Measurements from ENCODE around the gene GULP1. TPM values are rescaled to one million over a fixed set of nuclear protein-coding genes. Genes with fewer than 3 reads are reported as not detected.

GULP1 gene
- total and polyA plus RNA-seq, 11 donors = 1.1 to 8.3 (median 4.7) TPM

- H3K4me3 ChIP-seq = no peak overlapping the region
- ATAC-seq (no peak), DNase-seq (no peak)
- no peak for TF ChIP-seq POLR2A (IDR thresholded peaks at IDR 0.05)
- no peak for TF ChIP-seq CTCF (IDR thresholded peaks at IDR 0.05)
- 85 to 96% (median 86%) methylated on average over 3 of the region's 3 CpGs for WGBS, 4 donors
- no peaks in the 10 kb centered on the region for H3K36me3 ChIP-seq
- peaks cover 0 to 3% (median 0%) of the 10 kb centered on the region in 12 donors for H3K4me1 ChIP-seq
- intact Hi-C loops (cut with DNase I) = loop anchor here in 5 of 10 donors (5.0 to 10.0 kb wide), 2 partner anchors 75 to 782 kb away; partner anchors contain the start of gene GULP1 (in 4 of the 5)
- H3K27me3 ChIP-seq = no peaks in the 10 kb centered on the region
- no peaks in the 10 kb centered on the region for H3K9me3 ChIP-seq
- H3K27ac ChIP-seq = no peak overlapping the region
These were observed 75.5 kb downstream of the GULP1 start for GRCh38 chr2:188367164-188367563.

DNA sequence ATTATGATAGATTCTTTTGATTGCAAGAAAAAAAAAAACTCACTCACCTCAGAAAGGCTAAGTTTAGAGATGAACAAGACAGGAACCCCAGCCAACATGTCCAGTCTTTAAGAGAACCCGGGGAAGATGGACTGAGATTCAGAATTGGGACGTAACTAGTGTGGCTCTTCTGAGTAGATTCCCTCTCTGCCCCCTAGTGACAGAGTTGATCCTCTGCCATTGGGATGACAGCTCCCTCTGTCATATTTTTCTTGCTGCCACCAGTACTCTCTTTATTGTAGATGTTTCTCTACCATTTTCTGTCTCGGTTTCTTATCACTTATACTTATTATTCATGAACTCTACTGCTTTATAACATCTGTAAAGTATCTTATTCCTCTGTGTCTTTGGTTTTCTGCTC is 77.7 kb downstream of the GULP1 start:
- Histone ChIP-seq H3K4me1 (peaks cover 0 to 3% (median 0%) of the 10 kb centered on the region in 12 donors), H3K36me3 (no peaks in the 10 kb centered on the region), H3K9me3 (no peaks in the 10 kb centered on the region), H3K4me3 (no peak overlapping the region), H3K27ac (no peak overlapping the region), H3K27me3 (no peaks in the 10 kb centered on the region)
- intact Hi-C loops (cut with DNase I) = loop anchor here in 6 of 10 donors (2.0 to 10.0 kb wide), 3 partner anchors 77 to 785 kb away; partner anchors contain the start of gene GULP1 (in 4 of the 6)
- 14 to 21% (median 16%) methylated on average over 3 of the region's 3 CpGs for WGBS, 4 donors
- peak in 3 of 5 donors; percentile 26 to 31 (median 27) for DNase-seq
- TF ChIP-seq CTCF (IDR thresholded peaks at IDR 0.05) (peak; percentile 51 to 78 (median 69)), POLR2A (IDR thresholded peaks at IDR 0.05) (no peak)
- peak in 3 of 4 donors; percentile 72 to 77 (median 73) for ATAC-seq

GRCh38 chr2:188378371-188378950 is 86.8 kb downstream of the GULP1 start:
- H3K27me3 ChIP-seq = no peaks in the 10 kb centered on the region
- intact Hi-C loops (cut with DNase I) = no loop called here
- H3K27ac ChIP-seq = no peak overlapping the region
- TF ChIP-seq POLR2A (IDR thresholded peaks at IDR 0.05) = no peak
- TF ChIP-seq CTCF (IDR thresholded peaks at IDR 0.05) = no peak
- H3K4me1 ChIP-seq = peaks cover 0 to 14% (median 6%) of the 10 kb centered on the region in 12 donors
- no peaks in the 10 kb centered on the region for H3K36me3 ChIP-seq
- ATAC-seq = no peak
- 77 to 82% (median 80%) methylated on average over 5 of the region's 5 CpGs for WGBS, 4 donors
- no peak for DNase-seq
- no peaks in the 10 kb centered on the region for H3K9me3 ChIP-seq
- H3K4me3 ChIP-seq = no peak overlapping the region

GRCh38 chr2:188379748-188380147 is 88.1 kb downstream of the GULP1 start:
- no peak overlapping the region for H3K4me3 ChIP-seq
- ATAC-seq = no peak
- H3K27me3 ChIP-seq = no peaks in the 10 kb centered on the region
- WGBS, 4 donors = 86 to 91% (median 90%) methylated on average over 3 of the region's 3 CpGs
- H3K4me1 ChIP-seq = peaks cover 0 to 14% (median 5%) of the 10 kb centered on the region in 12 donors
- intact Hi-C loops (cut with DNase I) = no loop called here
- no peaks in the 10 kb centered on the region for H3K36me3 ChIP-seq
- no peaks in the 10 kb centered on the region for H3K9me3 ChIP-seq
- no peak overlapping the region for H3K27ac ChIP-seq
- TF ChIP-seq POLR2A (IDR thresholded peaks at IDR 0.05) (no peak), CTCF (IDR thresholded peaks at IDR 0.05) (no peak)
- DNase-seq = no peak
